ENCODE data around the gene RALGAPA2.

RALGAPA2 gene

DNA sequence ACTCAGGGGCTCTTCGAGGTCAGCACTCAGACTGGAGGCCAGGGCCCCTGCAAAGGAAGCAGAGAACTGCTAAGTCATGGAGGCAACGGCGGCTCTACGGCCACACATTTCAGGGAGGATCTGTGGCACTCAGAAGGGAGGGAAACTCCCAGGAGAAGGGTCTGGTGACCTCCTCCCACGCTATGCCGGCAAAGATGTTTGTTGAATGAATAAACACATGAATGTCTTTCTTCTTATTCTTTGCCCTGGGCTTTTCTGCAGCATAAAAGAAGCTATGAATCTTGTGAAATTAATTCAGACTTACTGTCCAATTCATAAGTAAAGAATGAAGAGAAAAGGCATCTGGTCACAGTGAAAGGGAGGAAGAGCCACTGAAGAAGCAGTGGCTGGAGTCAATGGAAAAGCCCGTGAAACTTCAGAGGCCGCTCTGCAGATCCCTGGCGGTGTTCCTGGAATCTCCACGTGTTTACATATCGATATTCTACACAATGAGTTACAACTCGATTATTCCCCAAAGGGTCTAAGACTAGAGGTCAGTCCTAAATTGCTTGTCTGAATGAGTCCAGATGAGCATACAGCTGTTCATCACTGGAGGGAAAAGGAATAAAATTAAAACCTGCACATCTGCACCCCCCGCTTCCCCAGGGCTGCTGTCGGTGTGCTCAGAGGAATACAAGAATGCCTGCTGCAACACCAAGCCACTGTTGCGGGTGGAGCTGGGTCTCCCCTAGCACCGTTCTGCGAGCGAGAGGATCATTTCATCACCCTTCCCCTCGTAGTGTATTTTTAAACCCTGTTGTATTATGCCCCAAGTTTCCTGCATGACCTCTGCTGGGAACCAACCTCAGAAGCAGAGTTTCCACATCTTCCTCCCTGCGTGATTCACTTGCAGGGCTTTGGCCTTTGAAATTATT, 319.0 kb downstream of the RALGAPA2 start:
- no peak overlapping the region for H3K27ac ChIP-seq (ENCODE audit: low read depth, low read length)
- no peaks in the 10 kb centered on the region for H3K36me3 ChIP-seq (ENCODE audit: insufficient read depth, low read length)

DNA sequence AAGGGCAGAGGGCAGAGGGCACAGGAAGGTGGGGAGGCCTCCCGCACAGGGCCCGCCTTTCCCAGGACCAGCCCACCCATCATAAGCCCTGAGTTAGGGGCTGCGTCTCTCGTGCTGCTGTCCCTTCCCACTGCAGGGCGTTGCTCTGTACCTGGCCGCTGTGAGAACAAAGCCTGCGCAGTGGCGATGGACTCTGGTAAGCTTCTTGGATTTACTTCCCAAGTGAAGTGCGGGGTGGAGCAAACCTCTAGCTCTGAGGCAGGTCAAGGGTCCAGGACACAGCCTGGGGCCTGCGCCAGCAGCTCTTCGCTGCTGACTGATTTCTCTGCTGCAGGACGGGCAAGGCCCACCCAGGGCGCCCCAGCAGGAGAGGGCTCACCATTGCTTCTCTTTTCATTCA, 320.7 kb downstream of the RALGAPA2 start:
- no peak overlapping the region for H3K27ac ChIP-seq (ENCODE audit: low read depth, low read length)
- no peaks in the 10 kb centered on the region for H3K36me3 ChIP-seq (ENCODE audit: insufficient read depth, low read length)
- no peaks in the 10 kb centered on the region for H3K4me1 ChIP-seq (ENCODE audit: insufficient read depth, low read length)
- H3K4me3 ChIP-seq (ENCODE audit: low read depth in 1 of 2, low read length in 2 of 2), result no peak overlapping the region
- H3K9ac ChIP-seq (ENCODE audit: low read length), result no peak overlapping the region
- no peaks in the 10 kb centered on the region for H3K9me3 ChIP-seq (ENCODE audit: low read length)
- no peaks in the 10 kb centered on the region for H3K27me3 ChIP-seq (ENCODE audit: control insufficient read depth in 1 of 2, insufficient read depth in 2 of 2, low read length in 2 of 2)

More for the DNA sequence above, 319.0 kb downstream of the RALGAPA2 start:
- Histone ChIP-seq H3K9me3 (ENCODE audit: low read length) (no peaks in the 10 kb centered on the region), H3K9ac (ENCODE audit: low read length) (no peak overlapping the region), H3K4me1 (ENCODE audit: insufficient read depth, low read length) (no peaks in the 10 kb centered on the region), H3K4me3 (ENCODE audit: low read depth in 1 of 2, low read length in 2 of 2) (peak overlapping the region in 1 of 2 donors; percentile 9), H3K27me3 (ENCODE audit: control insufficient read depth in 1 of 2, insufficient read depth in 2 of 2, low read length in 2 of 2) (no peaks in the 10 kb centered on the region)

- Histone ChIP-seq H3K9ac (ENCODE audit: low read length) (no peak overlapping the region), H3K4me1 (ENCODE audit: insufficient read depth, low read length) (no peaks in the 10 kb centered on the region), H3K36me3 (ENCODE audit: insufficient read depth, low read length) (no peaks in the 10 kb centered on the region), H3K27ac (ENCODE audit: low read depth, low read length) (no peak overlapping the region), H3K9me3 (ENCODE audit: low read length) (no peaks in the 10 kb centered on the region), H3K27me3 (ENCODE audit: control insufficient read depth in 1 of 2, insufficient read depth in 2 of 2, low read length in 2 of 2) (no peaks in the 10 kb centered on the region), H3K4me3 (ENCODE audit: low read depth in 1 of 2, low read length in 2 of 2) (no peak overlapping the region)
Measured at GRCh38 chr20:20391115-20391514, 321.3 kb downstream of the RALGAPA2 start.

GRCh38 chr20:20390393-20390792, 322.1 kb downstream of the RALGAPA2 start:
- Histone ChIP-seq H3K27ac (ENCODE audit: low read depth, low read length) (no peak overlapping the region), H3K9ac (ENCODE audit: low read length) (no peak overlapping the region), H3K4me3 (ENCODE audit: low read depth in 1 of 2, low read length in 2 of 2) (no peak overlapping the region), H3K9me3 (ENCODE audit: low read length) (no peaks in the 10 kb centered on the region), H3K36me3 (ENCODE audit: insufficient read depth, low read length) (no peaks in the 10 kb centered on the region), H3K27me3 (ENCODE audit: control insufficient read depth in 1 of 2, insufficient read depth in 2 of 2, low read length in 2 of 2) (no peaks in the 10 kb centered on the region), H3K4me1 (ENCODE audit: insufficient read depth, low read length) (no peaks in the 10 kb centered on the region)

- no peak overlapping the region for H3K27ac ChIP-seq (ENCODE audit: low read depth, low read length)
- no peaks in the 10 kb centered on the region for H3K36me3 ChIP-seq (ENCODE audit: insufficient read depth, low read length)
Measured at GRCh38 chr20:20386192-20386591, 326.3 kb downstream of the RALGAPA2 start.

GRCh38 chr20:20375862-20376261, 336.6 kb downstream of the RALGAPA2 start:
- Histone ChIP-seq H3K27me3 (ENCODE audit: control insufficient read depth in 1 of 2, insufficient read depth in 2 of 2, low read length in 2 of 2) (peaks cover 7 to 23% of the 10 kb centered on the region in 2 donors), H3K4me1 (ENCODE audit: insufficient read depth, low read length) (no peaks in the 10 kb centered on the region), H3K4me3 (ENCODE audit: low read depth in 1 of 2, low read length in 2 of 2) (no peak overlapping the region), H3K36me3 (ENCODE audit: insufficient read depth, low read length) (no peaks in the 10 kb centered on the region), H3K9ac (ENCODE audit: low read length) (no peak overlapping the region), H3K9me3 (ENCODE audit: low read length) (no peaks in the 10 kb centered on the region), H3K27ac (ENCODE audit: low read depth, low read length) (no peak overlapping the region)

More at GRCh38 chr20:20386192-20386591, 326.3 kb downstream of the RALGAPA2 start:
- Histone ChIP-seq H3K9ac (ENCODE audit: low read length) (no peak overlapping the region), H3K4me1 (ENCODE audit: insufficient read depth, low read length) (no peaks in the 10 kb centered on the region), H3K27me3 (ENCODE audit: control insufficient read depth in 1 of 2, insufficient read depth in 2 of 2, low read length in 2 of 2) (peaks cover 0 to 7% of the 10 kb centered on the region in 2 donors), H3K9me3 (ENCODE audit: low read length) (no peaks in the 10 kb centered on the region), H3K4me3 (ENCODE audit: low read depth in 1 of 2, low read length in 2 of 2) (no peak overlapping the region)

GRCh38 chr20:20373091-20373571, 339.3 kb downstream of the RALGAPA2 start:
- Histone ChIP-seq H3K36me3 (ENCODE audit: insufficient read depth, low read length) (no peaks in the 10 kb centered on the region), H3K4me1 (ENCODE audit: insufficient read depth, low read length) (no peaks in the 10 kb centered on the region), H3K9ac (ENCODE audit: low read length) (no peak overlapping the region), H3K4me3 (ENCODE audit: low read depth in 1 of 2, low read length in 2 of 2) (no peak overlapping the region), H3K9me3 (ENCODE audit: low read length) (no peaks in the 10 kb centered on the region), H3K27me3 (ENCODE audit: control insufficient read depth in 1 of 2, insufficient read depth in 2 of 2, low read length in 2 of 2) (peaks cover 11 to 39% of the 10 kb centered on the region in 2 donors), H3K27ac (ENCODE audit: low read depth, low read length) (no peak overlapping the region)

DNA sequence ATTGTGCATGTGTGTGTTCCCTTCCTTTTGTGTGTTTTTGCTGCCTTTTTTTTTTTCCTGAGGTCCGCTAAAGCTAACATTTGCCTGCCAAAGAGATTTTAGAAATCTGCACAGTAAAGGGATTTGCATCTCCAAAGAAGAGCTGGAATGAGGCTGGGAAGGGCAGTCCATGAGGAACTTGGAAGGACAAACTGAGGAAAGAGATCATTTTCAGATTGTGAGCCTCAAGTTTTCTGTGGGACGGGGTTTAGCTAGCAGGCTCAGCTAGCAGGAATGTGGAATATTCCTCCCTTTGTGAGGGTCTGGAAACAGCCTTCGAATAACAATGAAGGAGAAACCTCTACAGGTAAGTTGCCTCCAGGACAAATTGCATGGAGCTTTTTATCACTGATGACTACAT, 340.8 kb downstream of the RALGAPA2 start:
- Histone ChIP-seq H3K36me3 (ENCODE audit: insufficient read depth, low read length) (no peaks in the 10 kb centered on the region), H3K4me1 (ENCODE audit: insufficient read depth, low read length) (no peaks in the 10 kb centered on the region), H3K27ac (ENCODE audit: low read depth, low read length) (no peak overlapping the region), H3K9ac (ENCODE audit: low read length) (no peak overlapping the region), H3K4me3 (ENCODE audit: low read depth in 1 of 2, low read length in 2 of 2) (no peak overlapping the region), H3K27me3 (ENCODE audit: control insufficient read depth in 1 of 2, insufficient read depth in 2 of 2, low read length in 2 of 2) (peaks cover 11 to 48% of the 10 kb centered on the region in 2 donors), H3K9me3 (ENCODE audit: low read length) (no peaks in the 10 kb centered on the region)

DNA sequence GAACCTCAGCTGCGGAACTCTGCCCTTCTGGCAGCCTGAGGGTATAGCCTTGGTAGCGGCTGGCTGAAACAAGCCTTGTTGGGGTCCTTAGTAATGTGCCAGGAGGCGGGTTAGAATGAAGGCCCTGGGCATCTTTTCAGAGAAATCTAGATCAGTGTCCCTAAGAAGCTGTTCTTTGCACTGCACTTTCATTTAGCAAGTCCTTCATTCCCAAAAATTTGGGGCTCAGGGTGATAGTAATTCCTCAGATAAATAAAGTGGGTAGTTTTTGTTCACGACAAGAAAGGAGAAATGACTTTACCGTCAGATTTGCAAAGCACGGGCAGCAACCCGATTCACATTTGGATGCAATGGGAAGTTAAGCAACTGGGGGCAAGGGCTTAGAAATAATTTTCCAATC, 341.4 kb downstream of the RALGAPA2 start:
- no peaks in the 10 kb centered on the region for H3K36me3 ChIP-seq (ENCODE audit: insufficient read depth, low read length)
- H3K9ac ChIP-seq (ENCODE audit: low read length), result no peak overlapping the region
- peaks cover 11 to 54% of the 10 kb centered on the region in 2 donors for H3K27me3 ChIP-seq (ENCODE audit: control insufficient read depth in 1 of 2, insufficient read depth in 2 of 2, low read length in 2 of 2)

DNA sequence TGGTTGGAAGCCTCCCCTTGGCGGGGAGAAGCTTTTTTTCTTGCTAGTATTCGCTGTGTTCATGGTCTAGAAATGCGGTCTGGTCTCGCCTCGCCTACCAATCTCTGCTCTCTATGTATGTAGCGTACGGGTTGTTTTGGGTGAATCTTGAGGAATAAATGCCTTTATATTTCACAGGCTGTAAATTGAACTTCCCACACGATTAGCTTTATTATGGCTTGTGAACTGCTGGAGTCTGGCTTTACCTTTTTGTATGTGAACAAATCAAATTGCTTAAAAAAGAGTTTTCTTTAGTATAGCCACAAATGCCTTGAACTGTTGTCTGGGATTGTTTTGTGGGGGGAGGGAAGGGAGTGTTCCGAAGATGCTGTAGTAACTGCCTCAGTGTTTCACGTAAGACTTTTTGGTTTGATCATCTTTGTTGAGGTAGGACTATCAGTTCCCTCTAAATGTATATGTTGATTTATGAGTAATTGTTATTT, 342.3 kb downstream of the RALGAPA2 start:
- Histone ChIP-seq H3K4me1 (ENCODE audit: insufficient read depth, low read length) (no peaks in the 10 kb centered on the region), H3K27ac (ENCODE audit: low read depth, low read length) (no peak overlapping the region), H3K27me3 (ENCODE audit: control insufficient read depth in 1 of 2, insufficient read depth in 2 of 2, low read length in 2 of 2) (peaks cover 11 to 63% of the 10 kb centered on the region in 2 donors), H3K9ac (ENCODE audit: low read length) (no peak overlapping the region), H3K36me3 (ENCODE audit: insufficient read depth, low read length) (no peaks in the 10 kb centered on the region), H3K9me3 (ENCODE audit: low read length) (no peaks in the 10 kb centered on the region), H3K4me3 (ENCODE audit: low read depth in 1 of 2, low read length in 2 of 2) (no peak overlapping the region)

More for the DNA sequence above, 341.4 kb downstream of the RALGAPA2 start:
- no peak overlapping the region for H3K4me3 ChIP-seq (ENCODE audit: low read depth in 1 of 2, low read length in 2 of 2)
- H3K27ac ChIP-seq (ENCODE audit: low read depth, low read length), result no peak overlapping the region
- H3K9me3 ChIP-seq (ENCODE audit: low read length), result no peaks in the 10 kb centered on the region
- no peaks in the 10 kb centered on the region for H3K4me1 ChIP-seq (ENCODE audit: insufficient read depth, low read length)

DNA sequence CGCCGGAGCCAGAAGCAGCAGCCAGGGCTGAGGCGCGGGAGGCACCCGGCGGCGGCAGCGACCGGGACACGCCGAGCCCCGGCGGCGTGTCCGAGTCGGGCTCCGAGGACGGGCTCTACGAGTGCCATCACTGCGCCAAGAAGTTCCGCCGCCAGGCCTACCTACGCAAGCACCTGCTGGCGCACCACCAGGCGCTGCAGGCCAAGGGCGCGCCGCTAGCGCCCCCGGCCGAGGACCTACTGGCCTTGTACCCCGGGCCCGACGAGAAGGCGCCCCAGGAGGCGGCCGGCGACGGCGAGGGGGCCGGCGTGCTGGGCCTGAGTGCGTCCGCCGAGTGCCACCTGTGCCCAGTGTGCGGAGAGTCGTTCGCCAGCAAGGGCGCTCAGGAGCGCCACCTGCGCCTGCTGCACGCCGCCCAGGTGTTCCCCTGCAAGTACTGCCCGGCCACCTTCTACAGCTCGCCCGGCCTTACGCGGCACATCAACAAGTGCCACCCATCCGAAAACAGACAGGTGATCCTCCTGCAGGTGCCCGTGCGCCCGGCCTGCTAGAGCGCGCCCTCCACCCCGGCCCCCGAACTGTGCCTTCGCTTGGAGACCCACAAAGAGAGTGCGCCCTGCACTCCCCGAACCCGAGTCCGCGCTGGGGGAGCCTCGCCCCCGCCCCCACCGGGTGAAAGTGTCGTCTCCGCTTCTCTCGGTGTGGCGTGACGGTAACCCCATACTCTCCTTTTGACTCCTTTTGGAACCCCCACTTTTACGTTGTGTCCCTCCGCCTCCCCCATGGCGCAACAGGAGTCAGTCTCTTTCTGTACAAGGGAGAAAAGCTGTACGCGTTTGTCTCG, 343.0 kb downstream of the RALGAPA2 start:
- Histone ChIP-seq H3K36me3 (ENCODE audit: insufficient read depth, low read length) (no peaks in the 10 kb centered on the region), H3K9ac (ENCODE audit: low read length) (no peak overlapping the region), H3K4me3 (ENCODE audit: low read depth in 1 of 2, low read length in 2 of 2) (no peak overlapping the region), H3K4me1 (ENCODE audit: insufficient read depth, low read length) (no peaks in the 10 kb centered on the region), H3K9me3 (ENCODE audit: low read length) (no peaks in the 10 kb centered on the region), H3K27ac (ENCODE audit: low read depth, low read length) (no peak overlapping the region), H3K27me3 (ENCODE audit: control insufficient read depth in 1 of 2, insufficient read depth in 2 of 2, low read length in 2 of 2) (peaks cover 11 to 70% of the 10 kb centered on the region in 2 donors)
